CD4-positive, alpha-beta T cell (primary cell): Measurements from ENCODE around the gene SLC9A8. TPM values are rescaled to one million over a fixed set of nuclear protein-coding genes. Genes with fewer than 3 reads are reported as not detected.
A peak's percentile ranks its signal among the peaks of the same experiment; 100 is the strongest.
"Not testable (repeated sequence)": the region's sequence is repeated elsewhere in the genome, so short reads cannot be mapped to it uniquely, and the experiment has no call there.

Source experiments
- ATAC-seq: fragments of 200-7000 bp; cut with Tn5 transposase; one replicate; pipeline ENCODE4 v1.10.0; 2022; ENCODE audit warnings: mild to moderate bottlenecking; ENCODE audit not compliant: poor library complexity
- CTCF ChIA-PET: fragments of 350-600 bp; sonication (Branson Sonifier 250); formaldehyde crosslinking; loops from one replicate; lab custom pipeline; 2021; ENCODE audit warnings: antibody characterized with exemption, inconsistent platforms; lab: Charles Lee
- POLR2A ChIA-PET: fragments of 350-600 bp; sonication (Branson Sonifier 250); formaldehyde crosslinking; loops from one replicate; lab custom pipeline; 2021; ENCODE audit warnings: antibody characterized with exemption, inconsistent platforms; lab: Charles Lee
- DNase-seq, 14 experiments: peaks; one replicate each; pipeline ENCODE4 v3.0.0-alpha.2; 2013 to 2020; ENCODE audit warnings: mixed read lengths in 2 of 14
- H3K27ac ChIP-seq, 2 donors: one replicate each; pipeline versions ENCODE4 v1.5.1 to v1.7.0; 2013; ENCODE audit warnings: low read length in 2 of 2, low read depth in 1 of 2, mild to moderate bottlenecking in 1 of 2
- H3K27me3 ChIP-seq, 2 experiments: 1 replicate in 1 of 2; 2 replicates in 1 of 2; pipeline versions ENCODE4 v1.6.1 to v1.7.0; 2013; ENCODE audit warnings: low read length in 2 of 2, control low read depth in 1 of 2, mild to moderate bottlenecking in 1 of 2, moderate library complexity in 1 of 2; ENCODE audit not compliant: insufficient read depth in 2 of 2, control insufficient read depth in 1 of 2
- H3K36me3 ChIP-seq: one replicate; pipeline ENCODE4 v1.6.1; 2013; ENCODE audit warnings: low read length, control low read depth; ENCODE audit not compliant: insufficient read depth
- H3K4me1 ChIP-seq: one replicate; pipeline ENCODE4 v1.6.1; 2013; ENCODE audit warnings: low read length, control low read depth; ENCODE audit not compliant: insufficient read depth
- H3K4me3 ChIP-seq: one replicate; pipeline ENCODE4 v1.5.1; 2013; ENCODE audit warnings: mild to moderate bottlenecking, low read length, moderate library complexity
- H3K9me3 ChIP-seq, 2 experiments: 1 replicate in 1 of 2; 2 replicates in 1 of 2; pipeline versions ENCODE4 v1.6.1 to v1.7.0; 2013; ENCODE audit warnings: low read length in 2 of 2, mild to moderate bottlenecking in 2 of 2, control low read depth in 1 of 2, moderate library complexity in 1 of 2; ENCODE audit not compliant: control insufficient read depth in 1 of 2, insufficient read depth in 1 of 2
- H3K27ac Mint-ChIP-seq: one replicate; pipeline ENCODE4 v1.8.0; 2020; ENCODE audit warnings: mixed read lengths
- H3K27me3 Mint-ChIP-seq: one replicate; pipeline ENCODE4 v1.8.0; 2021; ENCODE audit warnings: mixed read lengths
- H3K36me3 Mint-ChIP-seq: one replicate; pipeline ENCODE4 v1.8.0; 2021; ENCODE audit warnings: low read depth, mixed read lengths
- H3K4me1 Mint-ChIP-seq: one replicate; pipeline ENCODE4 v1.8.0; 2021; ENCODE audit warnings: low read depth, mixed read lengths
- H3K4me3 Mint-ChIP-seq: one replicate; pipeline ENCODE4 v1.8.0; 2020; ENCODE audit warnings: mild to moderate bottlenecking, mixed read lengths
- H3K9me3 Mint-ChIP-seq: one replicate; pipeline ENCODE4 v1.8.0; 2020; ENCODE audit warnings: mixed read lengths
- intact Hi-C, 2 experiments: fragments of 100-400 bp; cut with DNase I in 1 of 2; cut with micrococcal nuclease in 1 of 2; formaldehyde crosslinking; loops; one replicate each; pipeline versions ENCODE4 v1.15.1 to v1.9.0; 2023 to 2025; cut with DNase I, micrococcal nuclease
- total RNA-seq, 174 experiments: library from RNA in 2 of 174; stranded (reverse) in 2 of 174; gene quantifications; one replicate each; pipeline ENCODE4 v1.2.3 and lab custom pipeline; 2021 to 2026
- TF ChIP-seq, protein P1 (sequence below): fragments of 200-600 bp; IDR thresholded peaks from one replicate; pipeline ENCODE4 v1.8.0; 2022; ENCODE audit warnings: antibody characterized with exemption, mild to moderate bottlenecking

SLC9A8 gene
- total RNA-seq, 2 experiments from 2014 or later, result 29.5 to 30.2 TPM

- CTCF ChIA-PET, result no interaction called here
- H3K27ac Mint-ChIP-seq, result no peak overlapping the region
These were observed 43.5 kb upstream of the SLC9A8 start for GRCh38 chr20:49769048-49769581.

DNA sequence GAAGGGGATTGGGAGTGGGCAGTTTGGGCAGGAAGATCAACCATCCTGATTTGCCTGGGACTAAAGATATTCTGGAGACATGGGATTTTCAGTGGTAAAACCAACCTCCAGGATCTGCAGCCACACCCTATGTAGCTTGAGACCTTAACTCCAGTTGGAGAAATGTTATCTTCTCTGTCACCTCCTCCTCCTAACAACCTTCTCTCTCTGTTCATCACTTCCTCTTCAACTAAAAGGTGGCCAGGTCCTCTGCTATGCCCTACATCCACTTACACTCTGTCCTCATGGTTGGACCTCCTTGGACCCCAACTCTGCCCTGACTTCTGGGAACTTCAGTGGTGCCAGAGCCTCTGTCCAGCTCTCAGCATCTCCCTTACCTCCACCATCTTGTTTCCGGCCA, 42.0 kb upstream of the SLC9A8 start:
- Histone ChIP-seq H3K4me1 (peaks cover 30% of the 10 kb centered on the region), H3K9me3 (no peaks in the 10 kb centered on the region), H3K27ac (no peak overlapping the region), H3K27me3 (peaks cover 39 to 42% of the 10 kb centered on the region in 2 experiments), H3K36me3 (no peaks in the 10 kb centered on the region), H3K4me3 (no peak overlapping the region)
- TF ChIP-seq, protein P1, sequence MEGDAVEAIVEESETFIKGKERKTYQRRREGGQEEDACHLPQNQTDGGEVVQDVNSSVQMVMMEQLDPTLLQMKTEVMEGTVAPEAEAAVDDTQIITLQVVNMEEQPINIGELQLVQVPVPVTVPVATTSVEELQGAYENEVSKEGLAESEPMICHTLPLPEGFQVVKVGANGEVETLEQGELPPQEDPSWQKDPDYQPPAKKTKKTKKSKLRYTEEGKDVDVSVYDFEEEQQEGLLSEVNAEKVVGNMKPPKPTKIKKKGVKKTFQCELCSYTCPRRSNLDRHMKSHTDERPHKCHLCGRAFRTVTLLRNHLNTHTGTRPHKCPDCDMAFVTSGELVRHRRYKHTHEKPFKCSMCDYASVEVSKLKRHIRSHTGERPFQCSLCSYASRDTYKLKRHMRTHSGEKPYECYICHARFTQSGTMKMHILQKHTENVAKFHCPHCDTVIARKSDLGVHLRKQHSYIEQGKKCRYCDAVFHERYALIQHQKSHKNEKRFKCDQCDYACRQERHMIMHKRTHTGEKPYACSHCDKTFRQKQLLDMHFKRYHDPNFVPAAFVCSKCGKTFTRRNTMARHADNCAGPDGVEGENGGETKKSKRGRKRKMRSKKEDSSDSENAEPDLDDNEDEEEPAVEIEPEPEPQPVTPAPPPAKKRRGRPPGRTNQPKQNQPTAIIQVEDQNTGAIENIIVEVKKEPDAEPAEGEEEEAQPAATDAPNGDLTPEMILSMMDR, result no peak
- Mint-ChIP-seq H3K9me3 (no peaks in the 10 kb centered on the region), H3K36me3 (no peaks in the 10 kb centered on the region), H3K27ac (no peak overlapping the region), H3K27me3 (peaks cover 78% of the 10 kb centered on the region), H3K4me3 (no peak overlapping the region), H3K4me1 (peaks cover 34% of the 10 kb centered on the region)
- POLR2A ChIA-PET, result no interaction called here
- CTCF ChIA-PET, result interaction anchor here (0.6 kb wide), 1 partner anchor 1789 kb away, joined by 3 read pairs; no protein-coding TSS in a partner anchor
- no peak for ATAC-seq
- intact Hi-C loops, result no loop called here
- no peak for DNase-seq

More at GRCh38 chr20:49769048-49769581, 43.5 kb upstream of the SLC9A8 start:
- Histone ChIP-seq H3K36me3 (no peaks in the 10 kb centered on the region), H3K9me3 (no peaks in the 10 kb centered on the region), H3K4me1 (peaks cover 30% of the 10 kb centered on the region), H3K27ac (no peak overlapping the region), H3K27me3 (peaks cover 40 to 49% of the 10 kb centered on the region in 2 experiments), H3K4me3 (no peak overlapping the region)
- DNase-seq, result no peak
- TF ChIP-seq, protein P1, result no peak
- POLR2A ChIA-PET, result no interaction called here
- Mint-ChIP-seq H3K4me1 (peaks cover 34% of the 10 kb centered on the region), H3K4me3 (peak overlapping the region; percentile 1), H3K9me3 (no peaks in the 10 kb centered on the region), H3K27me3 (peaks cover 81% of the 10 kb centered on the region), H3K36me3 (no peaks in the 10 kb centered on the region)
- ATAC-seq, result no peak
- intact Hi-C loops, result no loop called here

- H3K9me3 Mint-ChIP-seq, intact Hi-C loops, ATAC-seq, CTCF ChIA-PET, H3K36me3 Mint-ChIP-seq, H3K36me3 ChIP-seq, H3K27ac Mint-ChIP-seq, H3K9me3 ChIP-seq, H3K4me3 ChIP-seq, H3K27ac ChIP-seq, DNase-seq, POLR2A ChIA-PET, H3K4me3 Mint-ChIP-seq: not testable (repeated sequence)
- peaks cover 14% of the 10 kb centered on the region for H3K4me1 Mint-ChIP-seq
- Histone ChIP-seq H3K27me3 (peaks cover 15 to 26% of the 10 kb centered on the region in 2 experiments), H3K4me1 (peaks cover 14% of the 10 kb centered on the region)
- peaks cover 63% of the 10 kb centered on the region for H3K27me3 Mint-ChIP-seq
These were observed 38.4 kb upstream of the SLC9A8 start for GRCh38 chr20:49774213-49774612.
